GM23338 (cell line): Measurements from ENCODE around the gene NDUFS6. TPM values are rescaled to one million over a fixed set of nuclear protein-coding genes. Genes with fewer than 3 reads are reported as not detected.

Source experiments
- ATAC-seq: fragments of 200-7000 bp; cut with Tn5 transposase; 3 replicates; pipeline ENCODE4 v1.9.1; 2020
- DNase-seq: peaks from one replicate; pipeline ENCODE4 v3.0.0-alpha.2; 2015; ENCODE audit warnings: low spot score
- H2AFZ ChIP-seq: fragments of 200-600 bp; sonication (generic); 2 replicates; pipeline ENCODE4 v1.8.0; 2016; ENCODE audit warnings: antibody characterized with exemption, mild to moderate bottlenecking, moderate library complexity
- H3F3A ChIP-seq: fragments of 200-600 bp; sonication (generic); replicated peaks from 2 replicates; pipeline ENCODE4 v1.8.0; 2017; ENCODE audit warnings: antibody characterized with exemption, mixed run types, low read depth
- H3K27ac ChIP-seq: fragments of 200-600 bp; sonication (generic); 2 replicates; pipeline ENCODE4 v1.6.1; 2016; ENCODE audit warnings: low read depth
- H3K27me3 ChIP-seq: fragments of 200-600 bp; sonication (generic); 2 replicates; pipeline ENCODE4 v1.8.0; 2016; ENCODE audit warnings: mild to moderate bottlenecking, mixed run types, moderate library complexity; ENCODE audit not compliant: insufficient read depth
- H3K36me3 ChIP-seq: fragments of 200-600 bp; sonication (generic); 2 replicates; pipeline ENCODE4 v1.8.0; 2016; ENCODE audit warnings: mild to moderate bottlenecking; ENCODE audit not compliant: insufficient read depth
- H3K4me1 ChIP-seq: fragments of 200-600 bp; sonication (generic); 2 replicates; pipeline ENCODE4 v1.8.0; 2016; ENCODE audit warnings: mild to moderate bottlenecking, moderate library complexity; ENCODE audit not compliant: insufficient read depth
- H3K4me2 ChIP-seq: fragments of 200-600 bp; sonication (generic); 2 replicates; pipeline ENCODE4 v1.7.1; 2017; ENCODE audit warnings: mixed run types
- H3K4me3 ChIP-seq: fragments of 200-600 bp; sonication (generic); 2 replicates; pipeline ENCODE4 v1.6.1; 2016; ENCODE audit warnings: mixed run types
- H3K79me2 ChIP-seq: fragments of 200-600 bp; sonication (generic); replicated peaks from 2 replicates; pipeline ENCODE4 v1.8.0; 2017; ENCODE audit warnings: mild to moderate bottlenecking; ENCODE audit not compliant: insufficient read depth
- H3K9me2 ChIP-seq: fragments of 200-600 bp; sonication (generic); 2 replicates; pipeline ENCODE4 v1.8.0; 2017; ENCODE audit not compliant: insufficient read depth
- H4K20me1 ChIP-seq: fragments of 200-600 bp; sonication (generic); replicated peaks from 2 replicates; pipeline ENCODE4 v1.8.0; 2017; ENCODE audit warnings: mild to moderate bottlenecking; ENCODE audit not compliant: insufficient read depth
- H3K27ac Mint-ChIP-seq: 2 replicates; pipeline ENCODE4 v1.8.0; 2020; ENCODE audit warnings: inconsistent platforms, mild to moderate bottlenecking, moderate library complexity, mixed read lengths
- H3K27me3 Mint-ChIP-seq: 3 replicates; pipeline ENCODE4 v1.8.0; 2022; ENCODE audit warnings: low read depth, mild to moderate bottlenecking, moderate library complexity, mixed read lengths, inconsistent platforms; ENCODE audit not compliant: insufficient read depth, poor library complexity
- H3K36me3 Mint-ChIP-seq: 3 replicates; pipeline ENCODE4 v1.8.0; 2021; ENCODE audit warnings: low read depth, mild to moderate bottlenecking, inconsistent platforms, moderate library complexity, mixed read lengths
- H3K4me1 Mint-ChIP-seq: 3 replicates; pipeline ENCODE4 v1.8.0; 2020; ENCODE audit warnings: mild to moderate bottlenecking, inconsistent platforms, mixed read lengths
- H3K4me3 Mint-ChIP-seq: 3 replicates; pipeline ENCODE4 v1.8.0; 2021; ENCODE audit warnings: moderate library complexity, mild to moderate bottlenecking, inconsistent platforms, mixed read lengths
- H3K9me3 Mint-ChIP-seq: 3 replicates; pipeline ENCODE4 v1.8.0; 2020; ENCODE audit warnings: moderate library complexity, mild to moderate bottlenecking, inconsistent platforms, mixed read lengths
- CTCF ChIP-seq, 2 experiments: fragments of 200-600 bp in 1 of 2; sonication (generic) in 1 of 2; conservative IDR thresholded peaks; 2 replicates each; pipeline versions ENCODE4 v1.5.1 to v1.6.1; 2016 to 2017; ENCODE audit warnings: antibody characterized with exemption in 2 of 2, low read depth in 2 of 2, mild to moderate bottlenecking in 2 of 2, moderate library complexity in 1 of 2
- REST ChIP-seq: IDR thresholded peaks from one replicate; pipeline ENCODE4 v1.6.1; 2018; ENCODE audit warnings: antibody characterized with exemption; ENCODE audit not compliant: unreplicated experiment
- STAT1 ChIP-seq: IDR thresholded peaks from one replicate; pipeline ENCODE4 v1.6.1; 2016; ENCODE audit warnings: antibody characterized with exemption; ENCODE audit not compliant: unreplicated experiment
- ZNF114 ChIP-seq: fragments of 250-450 bp; sonication (Bioruptor Pico); IDR thresholded peaks from 2 replicates; pipeline ENCODE4 v1.5.0; 2020; ENCODE audit warnings: mild to moderate bottlenecking, moderate library complexity
- ZNF462 ChIP-seq: fragments of 250-450 bp; sonication (Bioruptor Pico); IDR thresholded peaks from 2 replicates; pipeline ENCODE4 v1.5.0; 2020; ENCODE audit warnings: mild to moderate bottlenecking, moderate library complexity
- polyA plus RNA-seq: library from polyadenylated mRNA; unstranded; fragments of >200 nt; fragmentation: Nextera tagmentation; extraction: Ambion mirVana; gene quantifications from 2 replicates; pipeline ENCODE4 v1.2.1, GENCODE V29; 2016
- total RNA-seq: library from RNA; depleted of rRNA; stranded (reverse); fragments of >200 nt; shearing (Covaris generic); gene quantifications from 2 replicates; pipeline ENCODE4 v1.2.3, GENCODE V29; 2014
- TF ChIP-seq, protein P1 (sequence below): IDR thresholded peaks from 2 replicates; pipeline ENCODE4 v1.6.1; 2016; ENCODE audit warnings: antibody characterized with exemption

NDUFS6 gene
- total and polyA plus RNA-seq, 2 experiments from 2014 or later = 94.8 to 289 TPM

GRCh38 chr5:1808439-1808838 lies 7.2 kb downstream of the NDUFS6 start (continued):
- TF ChIP-seq ZNF462 (CRISPR knock-in tag) (no peak), STAT1 (no peak)

DNA sequence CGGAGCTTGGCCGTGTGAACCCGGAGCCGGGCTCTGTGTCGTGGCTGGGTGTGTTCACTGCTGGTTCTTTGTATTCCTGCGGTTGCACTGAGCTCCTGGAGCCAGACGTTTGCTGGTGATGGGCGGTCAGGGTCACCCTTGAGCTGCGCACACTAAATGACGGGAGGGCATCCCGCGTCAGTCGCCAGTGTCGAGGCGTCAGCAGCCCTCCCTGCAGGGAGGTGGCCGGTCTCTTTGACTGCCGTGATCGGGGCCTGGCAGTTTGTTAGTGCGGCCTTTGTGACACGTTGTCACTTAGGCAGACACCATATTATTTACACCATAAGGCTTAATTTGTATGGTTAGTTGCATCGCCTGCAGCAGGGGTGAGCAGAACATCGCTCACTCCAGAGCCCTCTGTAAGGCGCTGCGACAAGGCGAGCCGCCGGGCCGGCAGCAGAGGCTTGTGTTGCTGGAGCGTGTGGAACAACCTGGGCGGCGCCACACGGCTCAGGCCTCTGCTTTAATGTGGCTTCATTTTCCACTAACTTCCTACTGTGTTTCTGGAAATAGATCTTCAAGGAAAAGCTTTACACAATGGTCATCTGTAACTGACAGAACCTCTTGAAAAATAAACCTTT lies 8.3 kb downstream of the NDUFS6 start:
- H4K20me1 ChIP-seq = peaks cover 52% of the 10 kb centered on the region
- H3K36me3 Mint-ChIP-seq = peaks cover 88% of the 10 kb centered on the region
- H2AFZ ChIP-seq = no peak overlapping the region
- H3K4me1 ChIP-seq = no peaks in the 10 kb centered on the region
- peaks cover 26% of the 10 kb centered on the region for H3K36me3 ChIP-seq
- H3K4me3 Mint-ChIP-seq = no peak overlapping the region
- H3K27ac ChIP-seq = no peak overlapping the region
- H3K27me3 Mint-ChIP-seq = no peaks in the 10 kb centered on the region
- peaks cover 88% of the 10 kb centered on the region for H3K79me2 ChIP-seq
- H3K4me3 ChIP-seq = no peak overlapping the region
- H3K27me3 ChIP-seq = no peaks in the 10 kb centered on the region
- ATAC-seq (no peak), DNase-seq (no peak)
- H3K9me3 Mint-ChIP-seq = no peaks in the 10 kb centered on the region; the same call in 2 of the 3 replicates
- no peak overlapping the region for H3K4me2 ChIP-seq
- H3K4me1 Mint-ChIP-seq = peaks cover 5% of the 10 kb centered on the region
- no peaks in the 10 kb centered on the region for H3K9me2 ChIP-seq
- H3F3A ChIP-seq = no peaks in the 10 kb centered on the region
- H3K27ac Mint-ChIP-seq = no peak overlapping the region
- TF ChIP-seq ZNF114 (CRISPR knock-in tag) = no peak
- TF ChIP-seq CTCF (conservative IDR thresholded peaks at IDR 0.05; ENCODE audit: low read depth in 2 of 2) = no peak
- TF ChIP-seq, protein P1, sequence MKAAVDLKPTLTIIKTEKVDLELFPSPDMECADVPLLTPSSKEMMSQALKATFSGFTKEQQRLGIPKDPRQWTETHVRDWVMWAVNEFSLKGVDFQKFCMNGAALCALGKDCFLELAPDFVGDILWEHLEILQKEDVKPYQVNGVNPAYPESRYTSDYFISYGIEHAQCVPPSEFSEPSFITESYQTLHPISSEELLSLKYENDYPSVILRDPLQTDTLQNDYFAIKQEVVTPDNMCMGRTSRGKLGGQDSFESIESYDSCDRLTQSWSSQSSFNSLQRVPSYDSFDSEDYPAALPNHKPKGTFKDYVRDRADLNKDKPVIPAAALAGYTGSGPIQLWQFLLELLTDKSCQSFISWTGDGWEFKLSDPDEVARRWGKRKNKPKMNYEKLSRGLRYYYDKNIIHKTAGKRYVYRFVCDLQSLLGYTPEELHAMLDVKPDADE = no peak
- no peak for TF ChIP-seq REST
